ENCODE data around the gene PPP1R2.
"Not testable (repeated sequence)": the region's sequence is repeated elsewhere in the genome, so short reads cannot be mapped to it uniquely, and the experiment has no call there.

PPP1R2 gene

DNA sequence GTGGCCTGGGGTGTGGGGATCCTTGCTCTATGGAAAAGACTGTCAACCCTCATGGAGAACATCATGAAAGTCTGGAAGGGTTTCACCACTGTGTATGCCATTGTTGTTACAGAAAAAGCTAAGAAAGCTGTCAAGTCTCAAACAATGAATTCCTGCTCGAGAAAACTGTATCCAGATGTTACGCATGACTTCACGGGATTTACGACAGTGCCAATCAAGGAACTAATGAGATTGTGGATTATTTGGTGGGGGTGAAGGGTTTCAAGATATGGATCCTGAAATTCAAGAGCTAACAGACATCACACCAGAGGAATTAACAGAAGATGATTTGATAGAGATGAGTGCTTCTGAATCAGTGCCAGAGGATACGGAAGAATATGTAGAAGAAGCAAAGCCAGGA, 7.8 kb downstream of the PPP1R2 start:
- no peak for DNase-seq

DNA sequence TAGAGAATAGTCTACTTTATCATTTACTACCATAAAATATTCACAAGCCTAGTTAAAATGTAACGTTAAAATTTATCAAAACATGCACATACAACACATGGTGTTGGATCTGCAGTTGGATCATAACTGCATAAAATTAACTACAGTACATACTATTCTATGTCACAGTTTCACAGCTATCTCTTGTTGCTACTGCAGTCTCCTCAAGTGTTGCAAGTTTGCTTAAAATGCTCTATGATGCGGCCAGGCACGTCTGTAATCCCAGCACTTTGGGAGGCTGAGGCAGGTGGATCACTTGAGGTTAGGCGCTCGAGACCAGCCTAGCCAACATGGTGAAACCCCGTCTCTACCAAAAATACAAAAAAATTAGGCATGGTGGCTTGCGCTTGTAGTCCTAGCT, 10.3 kb downstream of the PPP1R2 start:
- no peak for DNase-seq

DNA sequence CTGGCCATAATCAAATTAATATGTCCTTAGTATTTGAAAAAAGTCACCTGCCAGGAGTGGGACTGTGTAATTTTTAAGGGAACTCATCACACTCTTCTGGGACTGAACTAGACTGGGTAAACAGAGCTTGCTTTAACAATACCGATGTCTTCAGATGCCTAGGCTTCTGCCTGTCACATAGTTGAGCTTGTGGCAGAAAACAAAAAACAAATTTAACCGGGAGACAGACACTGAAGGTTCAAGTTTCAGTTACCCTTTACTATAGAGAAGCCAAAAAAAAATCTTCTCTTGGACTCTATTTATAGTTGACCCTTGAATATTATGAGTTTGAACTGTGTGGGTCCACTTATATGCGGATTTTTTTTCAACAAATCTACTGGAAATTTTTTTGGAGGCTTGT, 10.8 kb downstream of the PPP1R2 start:
- DNase-seq, result no peak

DNA sequence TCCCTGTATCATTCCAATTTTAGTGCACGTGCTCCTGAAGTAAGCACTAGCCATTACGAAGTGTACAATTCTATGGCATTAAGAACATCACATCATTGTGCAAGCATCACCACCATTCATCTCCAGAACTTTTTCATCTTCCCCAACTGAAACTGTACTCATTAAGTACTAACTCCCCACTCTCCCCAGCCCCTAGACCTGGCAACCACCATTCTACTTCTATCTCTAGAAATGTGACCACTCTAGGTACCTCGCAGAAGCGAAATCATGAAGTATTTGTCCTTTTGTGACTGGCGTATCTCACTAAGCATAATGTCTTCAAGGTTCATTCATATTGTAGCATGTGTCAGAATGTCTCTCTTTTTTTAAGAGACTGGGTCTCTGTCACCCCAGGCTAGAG, 11.4 kb downstream of the PPP1R2 start:
- DNase-seq, result no peak

DNA sequence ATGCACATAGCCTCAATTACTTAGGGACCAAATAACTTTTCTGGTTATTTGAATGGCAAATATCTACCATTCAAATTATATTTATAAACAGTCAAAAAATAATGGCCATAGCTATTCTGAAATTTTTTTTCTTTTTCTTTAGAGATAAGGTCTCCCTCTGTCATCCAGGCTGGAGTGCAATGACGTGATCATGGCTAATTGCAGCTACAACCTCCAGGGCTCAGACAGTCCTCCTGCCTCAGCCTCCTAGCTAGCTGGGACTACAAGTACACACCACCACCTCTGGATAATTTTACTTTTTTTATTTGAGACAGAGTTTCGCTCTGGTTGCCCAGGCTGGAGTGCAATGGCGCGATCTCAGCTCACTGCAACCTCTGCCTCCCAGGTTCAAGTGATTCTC, 16.6 kb downstream of the PPP1R2 start:
- DNase-seq, result no peak

- no peak for DNase-seq
Observed at GRCh38 chr3:195524171-195524896, 18.8 kb downstream of the PPP1R2 start.

DNA sequence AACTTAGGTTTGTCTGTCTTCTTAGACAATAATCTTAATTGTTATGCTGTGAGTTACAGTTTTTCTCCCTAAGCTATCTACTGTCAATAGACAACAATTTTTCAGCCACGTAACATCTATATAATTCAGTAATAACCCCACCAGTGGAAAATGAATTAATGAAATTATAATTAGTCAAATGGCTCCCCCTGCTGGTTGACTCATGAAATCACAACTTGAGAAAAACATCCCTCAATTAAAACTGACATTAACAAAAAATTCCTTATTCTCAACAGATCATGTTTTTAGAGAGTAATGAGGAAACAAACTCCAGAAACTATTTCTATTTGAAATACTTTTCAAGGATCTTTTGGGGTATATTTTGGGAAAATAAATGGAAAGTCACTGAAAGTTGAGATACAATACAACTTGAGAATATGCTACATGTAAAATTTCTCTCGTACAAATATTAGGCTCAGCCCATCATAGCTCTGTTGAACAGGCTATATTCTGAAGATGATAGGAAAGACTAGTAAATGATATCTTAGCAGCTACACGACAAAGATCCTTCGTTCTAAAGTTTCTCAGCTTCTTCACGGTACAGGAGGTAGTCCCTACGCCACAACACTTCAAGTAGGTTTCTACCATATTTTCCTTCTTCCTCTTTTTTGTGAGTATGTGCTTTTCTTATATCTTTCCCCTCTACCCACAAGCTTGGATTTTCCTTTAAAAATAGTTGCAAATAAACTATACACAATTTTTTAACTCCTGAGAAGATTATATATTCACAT, 20.7 kb downstream of the PPP1R2 start:
- DNase-seq, result no peak

DNA sequence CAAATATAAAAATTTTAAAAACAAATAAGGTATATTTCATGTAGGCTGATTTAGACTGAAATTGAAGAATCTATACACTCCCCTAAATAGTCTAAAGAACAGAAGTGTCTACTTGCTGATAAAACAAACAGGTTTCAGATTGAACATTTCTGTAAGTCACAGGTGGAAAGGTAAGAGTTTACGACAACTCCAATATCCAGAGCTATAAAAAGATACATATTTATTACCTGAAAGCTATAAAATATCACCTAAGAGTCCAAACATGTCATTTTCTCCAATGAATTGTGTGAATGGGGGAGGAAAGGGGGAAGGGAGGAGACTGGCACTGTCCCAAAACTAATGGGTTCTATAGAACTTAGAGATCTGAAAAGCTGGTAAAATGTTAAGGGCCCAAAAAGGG, 26.1 kb downstream of the PPP1R2 start:
- no peak for DNase-seq

DNA sequence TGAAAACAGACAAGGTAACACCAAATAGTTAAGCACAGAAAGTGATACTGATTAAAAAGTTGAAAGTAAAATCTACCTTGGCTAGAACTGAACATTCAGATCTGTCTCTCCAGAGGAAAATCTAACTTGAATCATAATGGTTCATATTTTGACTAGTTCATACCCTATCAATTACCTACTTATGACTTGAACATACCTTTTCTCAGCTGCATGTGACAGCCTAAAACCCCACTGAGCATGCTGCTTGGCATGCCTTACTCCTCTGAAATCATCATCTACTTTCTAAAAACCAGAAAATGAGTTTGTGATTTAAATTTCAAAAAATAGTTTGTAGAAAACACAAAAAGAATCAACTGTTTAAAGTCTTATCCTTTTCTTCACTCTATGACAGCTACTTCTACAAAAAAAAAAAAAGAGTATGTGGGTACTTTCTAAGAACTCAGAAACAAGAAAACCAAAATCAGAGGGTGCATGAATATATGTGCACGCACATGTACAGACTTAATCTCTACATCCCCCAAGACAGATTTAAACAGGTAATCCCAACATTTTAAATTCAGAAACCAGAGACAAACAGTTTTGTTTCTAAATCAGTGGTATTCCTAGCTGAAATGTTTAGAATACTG, 28.4 kb downstream of the PPP1R2 start:
- DNase-seq, result not testable (repeated sequence)

GRCh38 chr3:195512798-195513345, 30.3 kb downstream of the PPP1R2 start:
- DNase-seq, result no peak

DNA sequence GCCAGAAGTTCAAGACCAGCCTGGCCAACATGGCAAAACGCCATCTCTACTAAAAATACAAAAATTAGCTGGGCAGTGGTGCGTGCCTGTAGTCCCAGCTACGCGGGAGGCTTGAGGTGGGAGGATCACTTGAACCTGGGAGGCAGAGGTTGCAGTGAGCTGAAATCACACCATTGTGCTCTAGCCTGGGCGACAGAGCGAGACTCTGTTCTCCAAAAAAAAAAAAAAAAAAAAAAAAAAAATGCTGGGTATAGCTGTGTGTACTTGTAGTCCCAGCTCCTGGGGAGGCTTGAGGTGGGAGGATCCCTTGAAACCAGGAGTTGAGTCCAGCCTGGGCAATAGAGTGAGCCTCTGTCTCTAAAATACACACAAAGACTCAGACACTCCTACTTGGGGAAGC, 32.0 kb downstream of the PPP1R2 start:
- no peak for DNase-seq

DNA sequence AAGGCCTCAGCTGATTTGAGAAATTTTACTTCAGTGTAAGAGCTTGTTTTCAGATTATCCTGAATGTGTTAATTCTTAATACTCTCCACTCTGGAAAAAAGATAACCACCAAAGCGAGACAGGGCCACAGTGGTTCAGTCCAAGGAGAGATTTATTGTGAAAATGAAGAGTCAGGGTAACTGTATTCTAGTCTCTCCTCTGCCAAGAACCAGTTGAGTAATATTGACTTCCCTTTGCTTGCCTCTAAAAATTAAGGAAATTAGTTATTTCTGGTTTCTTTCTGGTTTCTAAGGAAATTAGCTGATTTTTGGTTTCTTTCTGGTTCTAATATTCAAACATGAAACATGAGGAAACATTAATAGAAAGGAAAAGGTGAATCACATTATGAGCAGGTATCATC, 34.9 kb downstream of the PPP1R2 start:
- no peak for DNase-seq

GRCh38 chr3:195475614-195476013, 67.5 kb downstream of the PPP1R2 start:
- DNase-seq, result no peak

GRCh38 chr3:195475116-195475515, 68.0 kb downstream of the PPP1R2 start:
- not testable (repeated sequence) for DNase-seq

DNA sequence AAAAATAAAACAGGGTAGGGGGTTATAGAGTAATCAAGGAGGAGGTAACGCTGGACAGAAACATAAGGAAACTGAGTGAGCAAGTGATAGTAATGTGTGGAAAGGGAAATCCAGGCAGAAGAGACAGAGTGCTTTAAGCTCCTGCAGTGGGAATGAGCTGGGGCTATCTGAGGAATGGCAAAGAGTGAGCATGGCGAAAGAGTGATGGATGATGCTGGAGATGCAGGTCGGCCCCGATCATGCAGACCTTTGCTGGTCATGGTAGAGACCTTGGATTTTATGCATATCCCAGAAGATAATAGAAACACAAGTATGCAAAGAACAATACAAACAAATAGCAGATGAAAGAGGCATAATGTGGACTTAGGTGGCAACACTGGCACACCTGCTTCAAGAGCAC, 74.3 kb downstream of the PPP1R2 start:
- DNase-seq, result no peak

- DNase-seq, result no peak
Observed at GRCh38 chr3:195468391-195468776, 74.7 kb downstream of the PPP1R2 start.

DNA sequence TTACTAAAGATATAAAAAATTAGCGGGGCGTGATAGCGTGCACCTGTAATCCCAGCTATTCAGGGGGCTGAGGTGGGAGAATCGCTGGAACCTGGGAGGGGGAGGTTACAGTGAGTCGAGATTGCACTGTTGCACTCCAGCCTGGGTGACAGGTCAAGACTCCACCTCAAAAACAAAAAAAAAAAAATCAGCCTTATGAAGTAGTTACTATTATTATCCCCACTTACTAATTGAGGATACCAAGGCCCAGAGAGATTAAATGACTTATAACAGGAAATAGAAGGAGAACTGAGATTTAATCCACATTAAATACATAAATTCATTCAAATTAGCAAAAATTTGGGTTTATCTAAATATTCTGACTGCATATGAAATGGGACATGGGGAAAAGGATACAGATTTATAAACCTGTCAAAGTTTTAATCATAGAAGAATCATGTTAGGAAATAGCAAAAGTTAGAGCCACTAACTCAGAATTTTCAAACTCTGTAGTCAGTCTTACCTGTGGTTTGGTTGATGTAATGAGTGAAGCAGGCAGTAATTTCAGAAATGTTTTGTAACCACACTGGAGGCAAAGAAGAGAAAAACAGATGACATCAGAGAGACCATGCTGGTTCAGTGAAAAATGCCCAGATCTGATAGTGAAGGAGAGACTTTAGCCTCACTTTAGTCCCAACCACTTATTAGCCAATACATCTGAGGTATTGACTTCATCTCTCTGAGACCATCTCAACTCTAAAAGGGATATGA, 75.3 kb downstream of the PPP1R2 start:
- no peak for DNase-seq

DNA sequence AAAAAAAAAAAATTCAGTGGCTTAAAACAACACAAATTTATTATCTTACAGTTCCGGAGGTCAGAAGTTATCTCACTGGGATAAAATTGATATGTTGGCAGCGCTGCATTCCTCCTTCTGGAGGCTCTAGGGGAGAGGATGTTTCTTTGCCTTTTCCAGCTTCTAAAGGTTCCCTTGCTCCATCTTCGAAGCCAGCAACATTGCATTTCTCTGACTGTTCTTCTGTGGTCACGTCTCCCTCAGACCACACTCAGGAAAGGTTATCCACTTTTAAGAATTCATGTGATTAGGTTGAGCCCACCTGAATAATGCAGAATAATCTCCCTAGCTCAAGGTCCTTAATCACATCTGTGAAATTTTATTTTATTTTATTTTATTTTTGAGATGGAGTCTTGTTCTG, 76.9 kb downstream of the PPP1R2 start:
- DNase-seq, result no peak

All from T-helper 9 cell (primary cell).